Gastrocnemius medialis (tissue), 4 donors: ENCODE results near the gene USH1G.

Experiments used
- POLR2A ChIP-seq, 2 donors: fragments of 450-650 bp; IDR thresholded peaks; one replicate each; pipeline ENCODE4 v1.6.1; 2017; ENCODE audit warnings: antibody characterized with exemption in 2 of 2, mild to moderate bottlenecking in 2 of 2, moderate library complexity in 2 of 2
- TF ChIP-seq, protein P1 (sequence below), 5 experiments: fragments of 450-650 bp in 3 of 5; fragments of 200-600 bp in 2 of 5; sonication (generic) in 2 of 5; IDR thresholded peaks in 4 of 5; conservative IDR thresholded peaks in 1 of 5; 1 replicate in 4 of 5; 2 replicates in 1 of 5; pipeline ENCODE4 v1.5.1; 2016 to 2019; ENCODE audit warnings: antibody characterized with exemption in 5 of 5, mild to moderate bottlenecking in 3 of 5, moderate library complexity in 3 of 5

DNA sequence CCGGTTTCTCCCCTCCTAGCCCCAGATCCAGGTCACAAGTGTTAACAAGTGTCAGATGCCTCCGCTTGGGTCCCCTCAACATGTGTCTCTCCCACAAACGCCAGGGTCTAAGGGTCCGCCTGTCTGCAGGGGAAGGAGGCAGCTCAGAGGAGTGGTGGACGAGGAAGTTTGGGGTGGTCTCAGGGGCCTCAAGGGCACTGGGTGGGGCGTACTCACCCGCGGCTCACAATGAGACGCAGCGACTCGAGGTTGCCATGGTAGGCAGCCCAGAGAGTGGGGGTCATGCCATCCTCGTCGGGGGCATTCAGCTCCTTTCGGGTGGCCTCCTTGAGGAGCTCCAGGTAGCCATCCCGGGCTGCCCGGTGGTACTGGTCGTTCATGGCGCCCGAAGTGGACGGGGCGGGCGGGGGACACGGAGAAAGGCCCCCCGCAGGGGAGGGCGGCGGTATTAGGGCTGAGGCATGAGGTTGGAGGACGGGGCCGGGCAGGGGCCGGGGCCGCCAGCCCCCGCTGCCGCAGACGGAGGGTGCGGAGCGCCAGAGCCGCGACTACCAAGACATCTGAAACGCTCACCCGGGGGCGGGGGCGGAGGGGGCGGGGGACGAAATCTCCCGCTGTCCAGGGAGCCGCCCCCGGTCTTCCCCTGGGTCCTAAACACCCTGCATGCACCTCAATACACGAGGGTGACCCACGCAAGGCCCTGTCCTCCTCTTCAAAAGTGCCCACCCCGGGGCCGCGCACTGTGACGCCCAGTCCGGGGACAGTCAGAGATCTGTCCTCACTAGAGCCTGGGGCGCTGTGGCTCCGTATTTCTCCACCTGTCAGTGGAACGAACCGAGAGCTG is at the start of gene USH1G:
- TF ChIP-seq, protein P1, sequence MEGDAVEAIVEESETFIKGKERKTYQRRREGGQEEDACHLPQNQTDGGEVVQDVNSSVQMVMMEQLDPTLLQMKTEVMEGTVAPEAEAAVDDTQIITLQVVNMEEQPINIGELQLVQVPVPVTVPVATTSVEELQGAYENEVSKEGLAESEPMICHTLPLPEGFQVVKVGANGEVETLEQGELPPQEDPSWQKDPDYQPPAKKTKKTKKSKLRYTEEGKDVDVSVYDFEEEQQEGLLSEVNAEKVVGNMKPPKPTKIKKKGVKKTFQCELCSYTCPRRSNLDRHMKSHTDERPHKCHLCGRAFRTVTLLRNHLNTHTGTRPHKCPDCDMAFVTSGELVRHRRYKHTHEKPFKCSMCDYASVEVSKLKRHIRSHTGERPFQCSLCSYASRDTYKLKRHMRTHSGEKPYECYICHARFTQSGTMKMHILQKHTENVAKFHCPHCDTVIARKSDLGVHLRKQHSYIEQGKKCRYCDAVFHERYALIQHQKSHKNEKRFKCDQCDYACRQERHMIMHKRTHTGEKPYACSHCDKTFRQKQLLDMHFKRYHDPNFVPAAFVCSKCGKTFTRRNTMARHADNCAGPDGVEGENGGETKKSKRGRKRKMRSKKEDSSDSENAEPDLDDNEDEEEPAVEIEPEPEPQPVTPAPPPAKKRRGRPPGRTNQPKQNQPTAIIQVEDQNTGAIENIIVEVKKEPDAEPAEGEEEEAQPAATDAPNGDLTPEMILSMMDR (IDR thresholded peaks at IDR 0.05 in 4 of 5, conservative IDR thresholded peaks at IDR 0.05 in 1 of 5): no peak
- TF ChIP-seq POLR2A (IDR thresholded peaks at IDR 0.05): no peak
